HCEC 1CT (cell line): Measurements from ENCODE around the gene IFI16.
A peak's percentile ranks its signal among the peaks of the same experiment; 100 is the strongest.
"Not testable (repeated sequence)": the region's sequence is repeated elsewhere in the genome, so short reads cannot be mapped to it uniquely, and the experiment has no call there.

ENCODE experiments used
- DNase-seq: peaks from one replicate; pipeline ENCODE4 v3.0.0-alpha.2; 2017

Gene IFI16

GRCh38 chr1:159009287-159009686 lies 420 bp upstream of the IFI16 start:
- DNase-seq, result peak; percentile 38

- no peak for DNase-seq
Measured at GRCh38 chr1:159010391-159010790, 684 bp downstream of the IFI16 start.

- DNase-seq, result peak; percentile 11
Measured at GRCh38 chr1:159011001-159011400, 1.3 kb downstream of the IFI16 start.

GRCh38 chr1:159011751-159012150 lies 2.0 kb downstream of the IFI16 start:
- no peak for DNase-seq

GRCh38 chr1:159012495-159012894 lies 2.8 kb downstream of the IFI16 start:
- DNase-seq, result peak; percentile 24

GRCh38 chr1:159014003-159014571 lies 4.4 kb downstream of the IFI16 start:
- no peak for DNase-seq

GRCh38 chr1:159014851-159015250 lies 5.1 kb downstream of the IFI16 start:
- DNase-seq, result no peak

- DNase-seq, result peak; percentile 96
Measured at GRCh38 chr1:159015440-159015909, 5.8 kb downstream of the IFI16 start.

- no peak for DNase-seq
Measured at GRCh38 chr1:159023723-159024122, 14.0 kb downstream of the IFI16 start.

GRCh38 chr1:159025043-159025442 lies 15.3 kb downstream of the IFI16 start:
- no peak for DNase-seq

- DNase-seq, result not testable (repeated sequence)
Measured at GRCh38 chr1:159026841-159027240, 17.1 kb downstream of the IFI16 start.

- DNase-seq, result no peak
Measured at GRCh38 chr1:159030311-159030710, 20.6 kb downstream of the IFI16 start.

- no peak for DNase-seq
Measured at GRCh38 chr1:159030877-159031447, 21.3 kb downstream of the IFI16 start.

- DNase-seq, result peak; percentile 85
Measured at GRCh38 chr1:159040206-159040605, 30.5 kb downstream of the IFI16 start.

GRCh38 chr1:159040893-159041724 lies 31.4 kb downstream of the IFI16 start:
- DNase-seq, result no peak

- not testable (repeated sequence) for DNase-seq
Measured at GRCh38 chr1:159046486-159046885, 36.8 kb downstream of the IFI16 start.

- no peak for DNase-seq
Measured at GRCh38 chr1:159051436-159051835, 41.7 kb downstream of the IFI16 start.

- DNase-seq, result peak; percentile 11
Measured at GRCh38 chr1:159054427-159054826, 44.7 kb downstream of the IFI16 start.

GRCh38 chr1:159055181-159055641 lies 45.5 kb downstream of the IFI16 start:
- no peak for DNase-seq

GRCh38 chr1:159056069-159056698 lies 46.5 kb downstream of the IFI16 start:
- no peak for DNase-seq

GRCh38 chr1:159058751-159059150 lies 49.0 kb downstream of the IFI16 start:
- no peak for DNase-seq

GRCh38 chr1:159065106-159065505 lies 55.4 kb downstream of the IFI16 start:
- no peak for DNase-seq

GRCh38 chr1:159066108-159066507 lies 56.4 kb downstream of the IFI16 start:
- no peak for DNase-seq
